ENCODE data around the gene RFC5.

The RFC5 gene

GRCh38 chr12:118050972-118051910, 34.7 kb downstream of the RFC5 start:
- H3K27ac ChIP-seq (ENCODE audit: extremely low read depth, low read depth, low read length): no peak overlapping the region
- ChIA-PET POLR2A (no interaction called here), CTCF (interaction anchor here (0.6 to 1.4 kb wide), 3 partner anchors 18 to 805 kb away, joined by 3 read pairs; no protein-coding TSS in a partner anchor)
- TF ChIP-seq ZNF10 (tag by site-specific recombination; IDR thresholded peaks at IDR 0.05): peak; percentile 62
- TF ChIP-seq ZNF513 (tag by site-specific recombination; IDR thresholded peaks at IDR 0.05): no peak
- no peaks in the 10 kb centered on the region for H3K4me1 ChIP-seq (ENCODE audit: control insufficient read depth, insufficient read depth, low read length)
- H3K9me3 ChIP-seq (ENCODE audit: control insufficient read depth, insufficient read depth, low read depth, low read length): no peaks in the 10 kb centered on the region
- peaks cover 31 to 33% of the 10 kb centered on the region in 2 experiments; a peak in 2 of 3 replicates for H3K36me3 ChIP-seq (ENCODE audit: control insufficient read depth in 2 of 2, insufficient read depth in 1 of 2, low read length in 2 of 2)
- H3K4me3 ChIP-seq (ENCODE audit: low read depth, low read length): no peak overlapping the region

- Histone ChIP-seq H3K9me3 (ENCODE audit: control insufficient read depth, insufficient read depth, low read depth, low read length) (no peaks in the 10 kb centered on the region), H3K4me1 (ENCODE audit: control insufficient read depth, insufficient read depth, low read length) (no peaks in the 10 kb centered on the region), H3K27ac (ENCODE audit: extremely low read depth, low read depth, low read length) (no peak overlapping the region), H3K4me3 (ENCODE audit: low read depth, low read length) (no peak overlapping the region), H3K36me3 (ENCODE audit: control insufficient read depth in 2 of 2, insufficient read depth in 1 of 2, low read length in 2 of 2) (peaks cover 28 to 31% of the 10 kb centered on the region in 2 experiments; a peak in 2 of 3 replicates)
- CTCF ChIA-PET: interaction anchor here (0.8 to 1.5 kb wide), 3 partner anchors 8 to 25 kb away, joined by 3 read pairs; no protein-coding TSS in a partner anchor
- POLR2A ChIA-PET: no interaction called here
- TF ChIP-seq ZNF549 (tag by site-specific recombination; IDR thresholded peaks at IDR 0.05): no peak
- peak; percentile 50; the same call in 1 of the 2 replicates for TF ChIP-seq WT1 (tag by site-specific recombination; IDR thresholded peaks at IDR 0.05)
- no peak for TF ChIP-seq ZBTB44 (tag by site-specific recombination; IDR thresholded peaks at IDR 0.05)
- TF ChIP-seq PRDM1 (tag by site-specific recombination; IDR thresholded peaks at IDR 0.05): peak; percentile 90
- TF ChIP-seq ZNF660 (tag by site-specific recombination; IDR thresholded peaks at IDR 0.05): peak; percentile 52; the same call in 1 of the 2 replicates
- TF ChIP-seq SP2 (tag by site-specific recombination; IDR thresholded peaks at IDR 0.05): no peak
- TF ChIP-seq GLIS1 (tag by site-specific recombination; IDR thresholded peaks at IDR 0.05): 0 out of 2 replicates have a peak, but pooled peaks have one; percentile 6
- peak; percentile 72 for TF ChIP-seq ZNF629 (tag by site-specific recombination; IDR thresholded peaks at IDR 0.05)
- no peak for TF ChIP-seq ZNF830 (tag by site-specific recombination; IDR thresholded peaks at IDR 0.05; ENCODE audit: low read depth)
- no peak for TF ChIP-seq ZNF24 (tag by site-specific recombination; IDR thresholded peaks at IDR 0.05)
- TF ChIP-seq ZBTB7A (tag by site-specific recombination; IDR thresholded peaks at IDR 0.05; ENCODE audit: low read depth): no peak
- no peak for TF ChIP-seq ZNF768 (tag by site-specific recombination; IDR thresholded peaks at IDR 0.05)
- TF ChIP-seq ZNF211 (tag by site-specific recombination; IDR thresholded peaks at IDR 0.05; ENCODE audit: low read depth): no peak
- TF ChIP-seq SCRT2 (tag by site-specific recombination; IDR thresholded peaks at IDR 0.05): peak; percentile 34; the same call in 1 of the 2 replicates
- no peak for TF ChIP-seq ZNF391 (tag by site-specific recombination; IDR thresholded peaks at IDR 0.05; ENCODE audit: borderline replicate concordance, low read depth)
- no peak for TF ChIP-seq ZNF18 (tag by site-specific recombination; IDR thresholded peaks at IDR 0.05)
- no peak for TF ChIP-seq PRDM4 (tag by site-specific recombination; IDR thresholded peaks at IDR 0.05)
- no peak for TF ChIP-seq ZNF548 (tag by site-specific recombination; IDR thresholded peaks at IDR 0.05)
- peak; percentile 61 for TF ChIP-seq SP7 (tag by site-specific recombination; IDR thresholded peaks at IDR 0.05)
- TF ChIP-seq ZNF157 (tag by site-specific recombination; IDR thresholded peaks at IDR 0.05): no peak
- no peak for TF ChIP-seq BCL6B (tag by site-specific recombination; IDR thresholded peaks at IDR 0.05)
- no peak for TF ChIP-seq ZNF19 (tag by site-specific recombination; IDR thresholded peaks at IDR 0.05; ENCODE audit: low read depth)
Measured at GRCh38 chr12:118052324-118053070, 36.0 kb downstream of the RFC5 start.
